ENCODE measurements around the gene ABLIM2. TPM values are rescaled to one million over a fixed set of nuclear protein-coding genes. Genes with fewer than 3 reads are reported as not detected.

ABLIM2 gene
- total and polyA plus RNA-seq, 2 of the 13 experiments (the other 11 are each of a cell fraction or from before 2014, with no cell fraction given) = 0.20 to 0.37 TPM

GRCh38 chr4:7978907-7979651, 179.5 kb downstream of the ABLIM2 start:
- Histone ChIP-seq H3K4me1 (ENCODE audit: insufficient read depth, low read length) (peaks cover 21% of the 10 kb centered on the region; the same call in 1 of the 2 replicates), H3K79me2 (ENCODE audit: insufficient read depth, low read length) (no peaks in the 10 kb centered on the region), H3K27me3 (ENCODE audit: control insufficient read depth in 1 of 2, insufficient read depth in 2 of 2, low read length in 2 of 2) (peaks cover 6 to 50% of the 10 kb centered on the region in 2 experiments), H3K4me2 (ENCODE audit: low read depth, low read length) (no peak overlapping the region; the same call in 1 of the 2 replicates), H3K4me3 (replicated peaks in 1 of 3; ENCODE audit: insufficient read depth in 1 of 3, low read depth in 2 of 3, low read length in 3 of 3) (no peak overlapping the region; a peak in 1 of 6 replicates), H3K9ac (ENCODE audit: insufficient read depth, low read depth, low read length) (no peak overlapping the region), H3K36me3 (replicated peaks in 1 of 2; ENCODE audit: control insufficient read depth in 1 of 2, insufficient read depth in 2 of 2, low read length in 2 of 2) (no peaks in the 10 kb centered on the region), H3K27ac (ENCODE audit: extremely low read length, insufficient read depth, low read length) (no peak overlapping the region), H2AFZ (ENCODE audit: low read length) (no peak overlapping the region), H4K20me1 (ENCODE audit: insufficient read depth, low read length) (no peaks in the 10 kb centered on the region), H3K9me3 (ENCODE audit: low read length) (no peaks in the 10 kb centered on the region)
- ATAC-seq = peak; percentile 17; the same call in 2 of the 3 replicates
- no peak for DNase-seq (ENCODE audit: low spot score)
- POLR2A ChIA-PET = no interaction called here
- FAIRE-seq = no peak
- TF ChIP-seq KIAA2018 (CRISPR knock-in tag; IDR thresholded peaks at IDR 0.05; ENCODE audit: borderline replicate concordance) = no peak
- no peak for TF ChIP-seq ZBTB34 (CRISPR knock-in tag; IDR thresholded peaks at IDR 0.05)
- TF ChIP-seq ZNF556 (CRISPR knock-in tag; IDR thresholded peaks at IDR 0.05; ENCODE audit: borderline replicate concordance) = no peak
- WGBS (ENCODE audit: low lambda C conversion rate) = 33% methylated on average over 13 of the region's 17 CpGs
- intact Hi-C loops (cut with micrococcal nuclease; ENCODE audit: unreplicated experiment) = no loop called here
- CTCF ChIA-PET (ENCODE audit: low intra/inter-chr PET ratio, low total read pairs) = no interaction called here
- BruUV-seq (replicated peaks) = no TSS peak
- in situ Hi-C loops (cut with HindIII; ENCODE audit: extremely low pct_ligation_motif_present, low pct_unique_long_range_greater_than_20kb) = no loop called here

All from HepG2 (cell line).